Stimulated activated CD8-positive, alpha-beta memory T cell treated with anti-CD3 and anti-CD28 coated beads, Interleukin-4, amount 100 ng/mL, for 4 hours (primary cell): Measurements from ENCODE around the gene KYAT1.
"Not testable (repeated sequence)": the region's sequence is repeated elsewhere in the genome, so short reads cannot be mapped to it uniquely, and the experiment has no call there.

Experiments
- DNase-seq, 2 donors: peaks; one replicate each; pipeline ENCODE4 v3.0.0-alpha.2; 2020; ENCODE audit warnings: low read depth in 2 of 2, low spot score in 1 of 2

Gene KYAT1

DNA sequence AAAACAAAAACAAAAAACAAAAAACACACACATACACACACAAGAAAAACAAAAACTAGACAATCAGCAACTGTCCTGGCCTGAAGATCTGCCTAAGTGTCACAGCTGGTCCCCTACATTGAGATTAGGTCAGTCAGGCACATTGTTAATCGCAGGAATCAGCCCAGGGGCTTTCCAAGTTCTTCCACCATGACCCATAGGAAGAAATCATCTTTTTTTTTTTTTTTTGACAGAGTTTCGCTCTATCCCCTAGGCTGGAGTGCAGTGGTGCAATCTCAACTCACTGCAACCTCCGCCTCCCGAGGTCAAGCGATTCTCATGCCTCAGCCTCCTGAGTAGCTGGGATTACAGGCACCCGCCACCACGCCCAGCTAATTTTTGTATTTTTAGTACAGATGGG lies 38.6 kb downstream of the KYAT1 start:
- not testable (repeated sequence) for DNase-seq

DNA sequence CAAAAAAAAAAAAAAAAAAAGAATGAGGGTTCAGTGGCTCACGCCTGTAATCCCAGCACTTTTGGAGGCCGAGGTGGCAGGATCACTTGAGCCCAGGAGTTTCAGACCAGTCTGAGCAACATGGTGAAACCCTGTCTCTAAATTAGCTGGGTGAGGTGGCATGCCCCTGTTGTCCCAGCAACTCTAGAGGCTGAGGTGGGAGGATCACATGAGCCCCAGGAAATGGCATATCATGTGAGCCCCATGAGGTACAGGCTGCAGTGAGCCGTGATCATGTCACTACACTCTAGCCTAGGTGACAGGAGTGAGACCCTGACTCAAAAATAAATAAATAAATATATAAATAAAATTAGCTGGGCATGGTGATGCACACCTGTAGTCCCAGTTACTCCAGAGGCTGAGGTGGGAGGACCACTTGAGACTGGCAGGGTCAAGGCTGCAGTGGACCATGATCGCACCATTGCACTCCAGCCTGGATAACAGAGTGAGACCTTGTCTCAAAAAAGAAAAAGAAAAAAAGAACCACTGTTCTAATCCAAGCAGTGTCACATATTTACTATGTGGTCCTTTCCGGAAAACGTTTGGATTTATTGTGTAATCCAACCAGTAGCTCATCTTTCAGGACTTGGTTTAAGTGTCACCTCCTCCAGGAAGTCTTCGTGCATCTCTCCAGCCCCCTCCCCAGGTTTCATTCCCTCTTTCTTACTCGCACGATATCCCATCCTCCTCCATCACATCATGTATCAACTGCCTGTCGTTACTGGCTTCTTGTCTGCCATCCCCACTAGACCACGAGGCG lies 39.9 kb downstream of the KYAT1 start:
- DNase-seq, result no peak

DNA sequence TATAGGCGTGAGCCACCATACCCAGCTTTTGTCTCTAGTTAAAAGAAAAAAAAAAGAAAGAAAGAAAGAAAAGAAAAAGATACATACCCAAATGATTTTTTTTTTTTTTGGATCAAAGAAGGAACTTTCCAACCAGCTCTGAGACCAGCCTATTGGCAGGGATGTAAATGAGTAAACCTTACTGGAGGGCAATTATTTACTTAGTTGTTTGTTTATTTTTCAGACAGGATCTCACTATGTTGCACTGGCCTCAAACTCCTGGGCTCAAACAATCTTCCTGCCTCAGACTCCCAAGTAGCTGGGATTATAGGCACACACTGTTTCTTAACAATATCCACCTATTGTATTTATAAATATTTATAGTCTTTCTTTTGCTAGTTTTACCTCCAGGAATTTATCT lies 41.2 kb downstream of the KYAT1 start:
- DNase-seq, result no peak

DNA sequence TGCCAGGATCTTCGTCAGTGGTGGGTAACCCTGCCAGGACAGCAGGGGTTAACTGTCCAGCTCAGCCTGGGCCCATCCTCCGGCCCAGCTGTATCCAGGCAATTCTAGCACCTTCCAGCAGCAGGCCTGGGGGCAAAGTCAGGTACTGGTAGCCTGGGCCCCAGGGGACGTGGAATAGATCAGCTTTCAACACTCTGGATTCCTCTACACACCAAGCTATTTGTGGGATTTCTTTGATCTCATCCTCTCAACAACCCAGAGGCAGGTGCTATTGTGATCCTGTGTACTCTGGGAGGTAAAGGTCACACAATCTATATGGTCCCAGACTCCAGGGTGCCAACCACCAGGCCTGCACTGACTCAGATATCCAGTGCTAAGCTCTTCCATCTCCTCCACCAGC lies 43.4 kb downstream of the KYAT1 start:
- no peak for DNase-seq

DNA sequence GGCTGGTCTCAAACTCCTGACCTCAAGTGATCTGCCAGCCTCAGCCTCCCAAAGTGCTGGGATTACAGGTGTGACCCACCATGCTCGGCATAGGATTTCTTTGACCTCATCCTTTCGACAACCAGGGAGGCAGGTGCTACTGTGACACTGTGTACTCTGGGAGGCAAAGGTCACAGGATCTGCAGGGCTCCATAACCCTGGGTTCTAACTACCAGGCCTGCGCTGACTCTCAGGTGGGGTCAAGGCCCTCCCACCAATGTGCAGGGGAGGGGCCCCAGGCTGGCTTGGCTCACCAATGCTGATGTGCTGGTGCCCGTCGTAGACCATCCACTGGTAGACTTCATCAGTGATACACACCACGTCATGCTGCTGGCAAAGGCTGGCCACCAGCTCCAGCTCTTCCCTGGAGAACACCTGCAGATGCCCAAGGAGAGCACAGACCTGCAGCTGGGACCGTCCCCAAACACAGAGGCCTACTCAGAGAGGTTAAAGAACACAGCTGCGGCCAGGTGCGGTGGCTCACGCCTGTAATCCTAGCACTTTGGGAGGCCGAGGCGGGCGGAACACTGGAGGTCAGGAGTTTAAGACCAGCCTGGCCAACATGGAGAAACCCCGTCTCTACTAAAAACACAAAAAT lies 45.1 kb downstream of the KYAT1 start:
- DNase-seq, result no peak

DNA sequence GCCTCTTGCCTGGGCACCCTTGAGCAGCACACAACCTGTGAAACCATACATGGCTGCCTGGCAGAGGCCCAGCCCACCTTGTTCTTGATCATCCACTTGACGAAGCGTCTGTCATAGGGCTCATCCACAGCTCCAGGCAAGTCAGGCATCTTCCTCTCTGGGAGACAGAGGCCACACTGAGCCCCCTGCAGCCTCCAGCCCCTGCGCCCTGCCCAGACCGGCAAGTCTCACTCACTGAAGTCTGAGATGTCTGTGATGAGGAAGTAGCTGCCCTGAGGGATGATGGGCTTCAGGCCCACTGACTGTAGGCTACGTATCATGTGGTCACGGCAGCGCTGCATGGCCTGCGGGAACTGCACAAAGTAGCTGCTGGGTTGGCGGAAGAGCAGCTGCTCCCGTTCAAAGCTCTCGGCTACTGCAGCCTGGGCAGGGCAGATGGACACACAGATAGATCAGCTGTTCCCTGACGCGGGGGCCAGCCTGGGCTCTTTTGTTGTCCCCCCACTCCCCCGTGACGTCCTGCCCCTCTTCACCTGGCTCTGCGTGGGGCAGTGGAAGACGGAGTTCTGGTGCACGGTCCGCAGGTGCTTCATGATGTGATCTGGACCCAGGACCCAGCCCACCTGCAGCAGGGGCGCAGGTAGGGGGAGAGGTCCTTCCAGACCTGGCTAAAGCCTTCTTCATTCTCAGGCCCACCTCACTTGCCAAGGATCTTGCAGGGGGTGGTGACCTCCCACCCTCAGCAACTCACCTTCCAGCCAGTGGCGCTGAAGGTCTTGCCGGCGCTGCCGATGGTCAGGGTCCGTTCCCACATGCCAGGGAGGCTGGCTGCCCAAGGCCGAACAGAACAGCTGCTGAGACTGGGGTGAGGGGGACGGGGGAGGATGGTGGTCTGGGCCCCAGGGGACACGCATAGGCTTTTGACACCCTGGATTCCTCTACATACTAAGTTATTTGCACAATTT lies 46.2 kb downstream of the KYAT1 start:
- no peak for DNase-seq

DNA sequence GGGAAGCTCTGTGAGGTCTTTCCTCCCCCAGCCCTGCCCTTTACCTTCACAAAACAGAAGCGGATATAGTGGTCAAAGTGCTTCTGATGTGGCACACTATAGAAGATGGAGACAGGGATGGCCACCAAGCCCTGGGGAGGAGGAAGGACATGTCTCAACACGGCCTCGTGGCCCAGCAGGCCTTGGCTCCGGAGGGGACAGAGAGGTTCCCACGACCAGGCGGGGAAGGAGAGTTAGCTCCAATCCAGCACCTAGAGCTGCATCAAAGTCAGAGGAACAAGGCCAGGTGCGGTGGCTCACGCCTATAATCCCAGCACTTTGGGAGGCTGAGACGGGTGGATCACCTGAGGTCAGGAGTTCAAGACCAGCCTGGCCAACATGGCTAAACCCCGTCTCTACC lies 48.1 kb downstream of the KYAT1 start:
- no peak for DNase-seq

DNA sequence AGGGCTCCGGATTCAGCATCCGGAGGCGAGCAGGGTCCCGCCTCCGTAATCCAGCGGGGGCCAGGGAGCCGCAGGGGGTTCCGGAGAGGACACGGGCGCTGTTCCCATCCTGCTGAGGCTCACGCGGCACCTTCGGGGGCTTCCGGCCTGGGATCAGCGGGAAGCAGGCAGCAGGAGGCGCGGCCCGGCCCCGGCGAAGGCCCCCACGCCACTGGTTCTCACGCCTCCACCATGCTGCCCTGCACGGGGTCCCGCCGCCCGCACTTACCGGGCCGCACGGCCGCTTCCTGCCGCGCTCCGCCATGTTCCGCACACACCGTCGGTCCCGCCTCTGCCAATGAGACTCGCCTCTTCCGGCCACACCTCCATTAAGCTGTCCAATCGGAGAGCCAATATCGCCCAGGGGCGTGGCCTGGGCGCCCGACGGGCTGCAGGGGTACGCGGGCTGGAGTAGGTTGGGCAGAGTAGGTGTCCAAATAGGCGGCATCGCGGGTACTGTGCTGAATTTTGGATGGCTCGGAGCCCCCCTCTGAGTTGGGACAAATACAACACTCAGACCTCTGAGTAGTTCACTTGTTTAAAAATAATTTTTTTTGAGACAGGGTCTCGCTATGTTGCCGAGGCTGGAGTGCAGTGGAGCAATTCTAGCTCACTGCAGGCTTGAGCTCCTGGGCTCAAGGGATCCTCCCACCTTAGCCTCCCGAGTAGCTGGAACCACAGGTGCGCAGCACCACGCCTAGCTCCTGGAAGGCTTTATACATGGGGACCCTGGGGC lies 52.1 kb downstream of the KYAT1 start, which contains the start of gene SPOUT1:
TSS of gene SPOUT1 (minus strand) at position 318 of the 775 bp plus-strand sequence. CDS start at position 304, 14 bp downstream.
- DNase-seq, result peak; percentile 79 to 84

DNA sequence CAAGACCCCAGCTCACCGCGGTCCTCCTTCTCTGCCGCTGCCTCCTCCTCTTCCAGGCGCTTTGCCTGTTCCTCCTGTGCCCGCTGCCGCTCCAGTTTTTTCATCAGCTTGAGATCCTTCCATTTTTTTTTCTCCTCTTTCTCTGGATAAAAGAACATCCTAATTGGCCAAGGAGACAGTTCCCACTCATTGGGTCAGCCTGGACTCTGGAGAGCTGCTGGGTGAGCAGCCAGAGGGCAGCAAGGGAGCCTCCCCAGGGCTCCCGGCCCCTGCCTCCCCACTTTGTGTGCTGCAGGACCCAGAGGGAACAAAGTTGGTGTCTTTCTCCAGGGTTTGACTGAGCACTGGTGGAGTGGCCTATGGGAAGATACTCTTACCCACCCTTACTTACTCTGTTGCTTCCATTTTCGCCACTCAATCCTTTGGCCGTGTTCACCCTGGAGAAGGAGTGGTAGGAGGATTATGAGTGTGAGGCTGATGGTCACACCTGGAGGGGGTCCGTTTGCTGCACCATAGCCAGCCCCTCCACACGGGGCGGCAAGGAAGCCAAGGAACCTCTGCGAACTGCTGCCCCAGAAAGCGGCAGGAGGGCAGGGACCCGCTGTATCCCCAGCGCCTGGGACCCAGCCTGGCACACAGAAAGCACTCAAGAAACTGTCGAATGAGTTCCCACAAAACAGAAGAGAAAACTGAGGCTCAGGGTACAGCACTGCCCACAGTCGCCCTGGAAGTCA lies 52.9 kb downstream of the KYAT1 start:
- no peak for DNase-seq

DNA sequence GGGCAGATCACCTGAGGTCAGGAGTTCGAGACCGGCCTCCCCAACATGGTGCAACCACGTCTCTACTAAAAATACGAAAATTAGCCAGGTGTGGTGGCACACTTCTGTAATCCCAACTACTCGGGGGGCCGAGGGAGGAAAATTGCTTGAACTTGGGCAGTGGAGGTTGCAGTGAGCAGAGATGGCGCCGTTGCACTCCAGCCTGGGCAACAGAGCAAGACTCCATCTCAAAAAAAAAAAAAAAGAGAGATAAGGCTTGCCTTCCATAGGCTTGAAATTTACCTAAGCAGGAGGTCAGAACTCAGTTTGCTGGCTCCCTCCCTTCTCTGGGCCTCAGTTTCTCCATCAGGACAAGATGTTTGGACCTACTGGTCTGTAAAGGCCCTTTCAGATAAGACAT lies 53.5 kb downstream of the KYAT1 start:
- DNase-seq, result no peak

DNA sequence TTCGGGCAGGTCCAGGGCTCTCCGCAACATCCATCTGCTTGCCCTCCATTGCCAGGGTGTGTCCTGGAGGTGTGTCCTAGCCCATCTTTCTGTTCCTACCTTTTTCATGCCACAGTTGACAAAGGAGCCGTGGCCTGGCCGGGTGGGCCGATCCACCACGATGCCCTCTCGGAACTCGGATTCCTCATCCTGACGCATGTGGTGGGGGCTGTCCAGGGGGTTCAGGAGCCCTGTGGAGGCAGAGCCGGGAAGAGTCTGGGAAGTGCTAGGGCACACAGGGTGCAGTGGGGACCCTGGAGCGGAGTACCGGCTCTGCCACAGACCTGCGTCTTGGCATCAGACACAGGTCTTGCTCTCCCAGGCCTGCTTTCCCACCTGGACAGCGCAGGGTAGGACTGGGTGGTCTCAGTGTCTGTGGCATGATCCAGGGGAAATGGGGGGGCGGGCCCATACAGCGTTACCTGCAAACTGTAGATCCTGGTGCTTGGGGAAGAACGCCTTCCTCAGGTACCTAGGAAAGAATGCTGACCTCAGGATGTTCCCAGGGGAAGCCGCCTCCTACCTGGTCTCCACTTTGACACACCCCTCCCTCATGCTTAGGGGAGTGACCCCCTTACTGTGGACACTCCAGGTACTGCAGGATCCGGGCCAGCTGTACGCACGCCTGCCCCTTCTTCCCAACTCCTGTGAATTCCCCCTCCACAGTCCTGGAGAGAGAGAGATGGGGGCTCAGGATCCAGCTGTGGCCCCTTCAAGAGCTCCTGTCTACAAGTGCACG lies 55.6 kb downstream of the KYAT1 start:
- DNase-seq, result no peak

DNA sequence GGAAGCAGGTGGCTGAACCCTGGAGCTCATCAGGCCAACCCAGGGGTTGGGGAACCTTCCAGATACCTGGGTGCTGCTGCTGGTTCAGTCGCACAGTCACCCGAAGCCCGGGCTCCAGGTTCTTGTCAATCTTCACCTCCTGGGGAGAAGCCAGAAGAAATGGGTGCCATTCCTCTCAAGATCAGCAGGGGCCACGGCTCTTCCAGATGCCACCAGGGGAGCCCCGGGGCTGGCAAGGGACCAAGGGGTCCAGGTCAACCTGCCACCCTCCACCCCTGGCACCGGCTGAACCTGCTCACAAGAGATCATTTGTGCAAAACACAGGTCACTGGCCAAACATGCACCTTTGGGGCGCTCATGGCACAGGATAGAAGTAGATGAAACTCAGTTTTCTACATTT lies 56.8 kb downstream of the KYAT1 start:
- DNase-seq, result no peak

DNA sequence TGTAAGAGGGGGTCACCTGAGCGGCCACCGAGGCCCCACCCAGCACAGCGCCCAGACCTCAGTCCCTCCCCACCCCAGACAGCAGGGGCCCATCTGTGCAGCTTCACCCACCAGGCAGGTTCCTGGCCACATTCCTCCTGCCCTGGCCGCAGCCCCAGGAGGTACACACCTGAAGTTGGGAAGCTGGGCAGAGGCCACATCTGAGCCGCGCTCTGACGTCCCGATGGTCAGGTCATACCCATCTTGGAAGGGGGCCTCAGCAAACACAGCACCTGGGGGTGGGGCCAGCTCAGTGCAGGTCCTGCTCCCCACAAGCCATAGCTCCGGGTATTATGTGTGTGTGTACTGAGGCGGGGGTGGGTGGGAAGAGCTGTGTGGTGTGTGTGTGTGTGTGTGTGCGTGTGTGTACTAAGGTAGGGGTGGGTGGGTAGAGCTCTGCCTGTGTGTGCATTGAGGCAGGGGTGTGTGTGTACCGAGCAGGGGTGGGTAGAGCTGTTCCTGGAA lies 57.8 kb downstream of the KYAT1 start:
- no peak for DNase-seq

DNA sequence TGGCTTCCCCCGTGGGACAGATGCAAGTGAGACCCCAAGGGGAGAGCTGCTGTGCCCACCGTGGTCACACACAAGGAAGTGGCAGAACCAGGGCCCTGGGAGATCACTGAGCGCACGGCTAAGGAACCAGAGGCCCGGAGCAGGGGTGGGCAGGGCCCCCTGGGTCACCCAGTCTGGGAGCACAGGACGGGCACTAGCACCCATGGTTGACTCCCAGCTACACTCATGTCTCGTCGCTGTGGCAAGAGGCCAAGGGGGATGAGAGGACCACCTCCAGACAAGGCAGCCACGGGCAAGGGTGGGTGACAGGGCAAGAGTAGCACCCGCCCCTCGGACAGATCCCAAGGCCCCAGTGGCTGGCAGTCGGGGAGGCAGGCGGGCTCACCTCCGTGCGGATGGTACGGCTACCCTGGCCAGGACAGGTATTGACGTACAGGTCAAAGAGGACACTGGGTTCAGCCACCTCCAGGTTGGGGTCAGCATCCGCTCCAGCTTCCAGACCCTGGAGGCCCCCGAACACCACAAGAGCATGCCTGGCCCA lies 58.3 kb downstream of the KYAT1 start:
- DNase-seq, result no peak

DNA sequence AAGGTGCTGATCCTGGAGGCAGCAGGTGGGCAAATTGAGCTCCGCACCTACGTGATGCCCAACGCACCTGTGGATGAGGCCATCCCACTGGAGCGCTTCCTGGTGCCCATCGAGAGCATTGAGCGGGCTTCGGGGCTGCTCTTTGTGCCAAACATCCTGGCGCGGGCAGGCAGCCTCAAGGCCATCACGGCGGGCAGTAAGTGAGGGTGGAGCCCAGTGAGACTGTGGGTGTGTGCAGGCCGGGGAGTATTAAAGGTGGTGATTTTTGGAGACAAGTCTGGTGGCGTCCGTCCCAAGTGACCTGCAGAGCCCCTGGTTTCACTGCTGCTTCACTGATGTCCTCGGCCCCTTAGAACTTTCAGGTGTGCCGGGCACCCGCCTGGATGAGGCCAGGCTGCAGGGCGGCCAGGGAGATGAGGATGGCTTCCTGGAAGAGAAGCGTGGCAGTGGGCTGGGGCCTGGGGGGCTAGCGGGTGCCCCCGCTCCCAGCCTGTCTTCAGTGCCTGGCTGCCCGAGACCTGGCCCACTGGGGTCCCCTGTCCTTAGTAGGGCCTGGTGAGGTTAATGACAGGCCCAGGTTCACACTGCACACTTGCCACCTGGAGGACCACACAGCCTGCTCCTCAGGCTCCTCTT lies 59.2 kb downstream of the KYAT1 start:
- no peak for DNase-seq

DNA sequence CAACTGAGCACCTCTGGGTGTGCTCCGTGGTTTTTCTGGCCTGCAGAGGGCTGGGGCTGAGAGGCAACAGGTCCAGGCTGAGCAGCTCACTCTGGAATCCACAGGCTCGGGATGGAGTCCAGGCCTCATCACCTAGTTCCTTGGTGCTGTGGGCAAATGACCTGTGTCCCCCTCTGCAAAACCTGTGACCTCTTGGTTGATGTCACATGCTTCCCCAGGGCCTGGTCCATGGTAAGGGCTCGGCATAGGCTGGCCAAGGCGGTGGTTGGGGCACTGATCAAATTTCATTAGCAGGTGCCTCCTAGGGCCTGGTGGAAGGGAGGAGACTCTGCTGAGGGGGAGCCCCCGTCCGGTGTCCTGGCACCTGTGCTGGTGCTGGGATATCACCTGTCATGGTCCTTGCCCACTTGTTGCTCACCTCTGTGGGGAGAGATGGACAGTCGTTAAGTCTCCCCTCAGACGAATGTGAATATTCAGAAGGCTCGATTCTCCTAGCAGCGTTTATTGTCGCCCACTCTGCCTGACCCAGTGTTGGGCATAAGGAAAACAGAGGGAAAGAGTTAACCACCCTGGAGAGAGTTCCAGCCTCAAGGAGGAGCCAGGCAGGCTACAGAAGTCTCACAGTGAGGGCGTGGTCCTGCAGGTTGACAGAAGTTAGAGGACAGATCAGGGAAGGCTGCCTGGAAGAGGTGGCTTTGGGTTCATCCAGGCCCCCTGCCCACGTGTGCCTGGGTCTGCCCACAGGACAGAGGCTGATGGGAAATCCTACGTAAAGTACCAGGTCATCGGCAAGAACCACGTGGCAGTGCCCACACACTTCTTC lies 60.0 kb downstream of the KYAT1 start:
- no peak for DNase-seq
